ENCODE data around the gene AFAP1. TPM values are rescaled to one million over a fixed set of nuclear protein-coding genes. Genes with fewer than 3 reads are reported as not detected.

AFAP1 gene
- total and polyA plus RNA-seq, 2 of the 4 experiments (the other 2 are of a cell fraction), result 48.2 to 80.9 TPM

GRCh38 chr4:7956934-7957656 is 17.4 kb upstream of the AFAP1 start:
- H3K18ac ChIP-seq (ENCODE audit: low read depth, low read length), result no peak overlapping the region; the same call in 1 of the 2 replicates
- H3K4me3 ChIP-seq (ENCODE audit: insufficient read depth, low read depth, low read length), result no peak overlapping the region
- peak overlapping the region; percentile 77 for H2BK15ac ChIP-seq (ENCODE audit: low read depth, low read length)
- H4K91ac ChIP-seq (ENCODE audit: insufficient read depth, low read depth, low read length), result peak overlapping the region; percentile 81
- no peaks in the 10 kb centered on the region; the same call in 1 of the 2 replicates for H4K20me1 ChIP-seq (ENCODE audit: insufficient read depth, low read length)
- no peak overlapping the region for H2AFZ ChIP-seq (replicated peaks; ENCODE audit: low read length, poor library complexity)
- intact Hi-C loops (cut with micrococcal nuclease) (no loop called here), dilution Hi-C loops (cut with HindIII; ENCODE audit: low sequenced_read_pairs, unreplicated experiment) (no loop called here), in situ Hi-C loops (cut with MboI; ENCODE audit: low sequenced_read_pairs) (no loop called here)
- H3K36me3 ChIP-seq (ENCODE audit: control insufficient read depth, insufficient read depth, low read length), result no peaks in the 10 kb centered on the region
- H3K56ac ChIP-seq (ENCODE audit: extremely low read depth, insufficient read depth, low read length), result no peak overlapping the region
- H4K5ac ChIP-seq (ENCODE audit: low read depth, low read length), result no peak overlapping the region; the same call in 1 of the 2 replicates
- H4K8ac ChIP-seq (ENCODE audit: low read depth in 2 of 2, low read length in 2 of 2), result peak overlapping the region; percentile 29 to 86; a peak in 3 of 4 replicates
- H3K79me1 ChIP-seq (ENCODE audit: low read depth in 1 of 2, low read length in 2 of 2), result peaks cover 0 to 12% of the 10 kb centered on the region in 2 experiments; a peak in 2 of 4 replicates
- peak; percentile 26 for DNase-seq
- H3K14ac ChIP-seq (replicated peaks; ENCODE audit: low read depth, low read length), result 0 out of 2 replicates have a peak overlapping the region, but pooled peaks have one; percentile 24
- H3K4ac ChIP-seq (ENCODE audit: low read depth, low read length), result peak overlapping the region; percentile 84
- peak overlapping the region; percentile 88 for H2BK120ac ChIP-seq (ENCODE audit: low read depth, low read length)
- H2AK5ac ChIP-seq (ENCODE audit: low read depth, low read length), result peak overlapping the region; percentile 74
- H3K4me1 ChIP-seq (ENCODE audit: control insufficient read depth, insufficient read depth, low read length), result peaks cover 20% of the 10 kb centered on the region
- ATAC-seq (ENCODE audit: low read depth), result no peak
- no peak overlapping the region for H3K4me2 ChIP-seq (ENCODE audit: low read depth, low read length)
- TF ChIP-seq CEBPB (IDR thresholded peaks at IDR 0.05; ENCODE audit: low read depth, low read length), result 0 out of 2 replicates have a peak, but pooled peaks have one; percentile 13
- TF ChIP-seq BHLHE40 (IDR thresholded peaks at IDR 0.05; ENCODE audit: low read depth, low read length), result no peak
- no peak for TF ChIP-seq FOS (IDR thresholded peaks at IDR 0.05; ENCODE audit: low read depth, low read length)
- TF ChIP-seq, protein P1, sequence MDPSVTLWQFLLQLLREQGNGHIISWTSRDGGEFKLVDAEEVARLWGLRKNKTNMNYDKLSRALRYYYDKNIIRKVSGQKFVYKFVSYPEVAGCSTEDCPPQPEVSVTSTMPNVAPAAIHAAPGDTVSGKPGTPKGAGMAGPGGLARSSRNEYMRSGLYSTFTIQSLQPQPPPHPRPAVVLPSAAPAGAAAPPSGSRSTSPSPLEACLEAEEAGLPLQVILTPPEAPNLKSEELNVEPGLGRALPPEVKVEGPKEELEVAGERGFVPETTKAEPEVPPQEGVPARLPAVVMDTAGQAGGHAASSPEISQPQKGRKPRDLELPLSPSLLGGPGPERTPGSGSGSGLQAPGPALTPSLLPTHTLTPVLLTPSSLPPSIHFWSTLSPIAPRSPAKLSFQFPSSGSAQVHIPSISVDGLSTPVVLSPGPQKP (IDR thresholded peaks at IDR 0.05; ENCODE audit: borderline replicate concordance, low read depth, low read length), result no peak
- TF ChIP-seq, protein P2, sequence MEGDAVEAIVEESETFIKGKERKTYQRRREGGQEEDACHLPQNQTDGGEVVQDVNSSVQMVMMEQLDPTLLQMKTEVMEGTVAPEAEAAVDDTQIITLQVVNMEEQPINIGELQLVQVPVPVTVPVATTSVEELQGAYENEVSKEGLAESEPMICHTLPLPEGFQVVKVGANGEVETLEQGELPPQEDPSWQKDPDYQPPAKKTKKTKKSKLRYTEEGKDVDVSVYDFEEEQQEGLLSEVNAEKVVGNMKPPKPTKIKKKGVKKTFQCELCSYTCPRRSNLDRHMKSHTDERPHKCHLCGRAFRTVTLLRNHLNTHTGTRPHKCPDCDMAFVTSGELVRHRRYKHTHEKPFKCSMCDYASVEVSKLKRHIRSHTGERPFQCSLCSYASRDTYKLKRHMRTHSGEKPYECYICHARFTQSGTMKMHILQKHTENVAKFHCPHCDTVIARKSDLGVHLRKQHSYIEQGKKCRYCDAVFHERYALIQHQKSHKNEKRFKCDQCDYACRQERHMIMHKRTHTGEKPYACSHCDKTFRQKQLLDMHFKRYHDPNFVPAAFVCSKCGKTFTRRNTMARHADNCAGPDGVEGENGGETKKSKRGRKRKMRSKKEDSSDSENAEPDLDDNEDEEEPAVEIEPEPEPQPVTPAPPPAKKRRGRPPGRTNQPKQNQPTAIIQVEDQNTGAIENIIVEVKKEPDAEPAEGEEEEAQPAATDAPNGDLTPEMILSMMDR (conservative IDR thresholded peaks at IDR 0.05; ENCODE audit: low read depth, low read length), result no peak
- no peak for TF ChIP-seq MAFK (IDR thresholded peaks at IDR 0.05; ENCODE audit: low read depth, low read length)
- ChIA-PET CTCF (interaction anchor here (1.1 kb wide), 1 partner anchor 19 kb away, joined by 6 read pairs; no protein-coding TSS in a partner anchor), POLR2A (ENCODE audit: unreplicated experiment) (no interaction called here)
- no peaks in the 10 kb centered on the region for H3K9me3 ChIP-seq (ENCODE audit: control insufficient read depth, insufficient read depth, low read length)
- BruUV-seq (replicated peaks), result no TSS peak
- WGBS, 2 experiments (ENCODE audit: extremely low coverage in 2 of 2, insufficient read length in 1 of 2), result 76% methylated on average over 4 of the region's 11 CpGs; no CpG with 5 or more reads in 1 of the 2 experiments
- no peak overlapping the region for H3K9ac ChIP-seq (ENCODE audit: low read depth, low read length)
- H3K27ac ChIP-seq (ENCODE audit: insufficient read depth, low read length), result no peak overlapping the region
- peak overlapping the region; percentile 75 for H2BK5ac ChIP-seq (ENCODE audit: low read depth, low read length, poor library complexity, severe bottlenecking)
- H2BK20ac ChIP-seq (ENCODE audit: low read depth, low read length), result peak overlapping the region; percentile 90
- H2AK9ac ChIP-seq (replicated peaks; ENCODE audit: low read depth, low read length, poor library complexity), result no peak overlapping the region
- no peaks in the 10 kb centered on the region for H3K27me3 ChIP-seq (ENCODE audit: control insufficient read depth, insufficient read depth, low read length)
- peak overlapping the region; percentile 34; the same call in 1 of the 2 replicates for H3K23ac ChIP-seq (ENCODE audit: low read depth, low read length)
- peaks cover 22% of the 10 kb centered on the region for H3K9me1 ChIP-seq (ENCODE audit: insufficient read depth, low read length)

All from IMR-90 (cell line).